SK-N-MC (cell line): Measurements from ENCODE around the gene PHF5A.
"Not testable (repeated sequence)": the region's sequence is repeated elsewhere in the genome, so short reads cannot be mapped to it uniquely, and the experiment has no call there.

ENCODE experiments used
- DNase-seq: peaks from one replicate; pipeline ENCODE4 v3.0.0-alpha.2; 2011; ENCODE audit warnings: low read depth, low spot score
- H3K27ac ChIP-seq: fragments of 200-600 bp; sonication (generic); 2 replicates; pipeline ENCODE4 v1.5.1; 2016; ENCODE audit warnings: mixed run types
- H3K36me3 ChIP-seq: fragments of 200-600 bp; sonication (generic); 2 replicates; pipeline ENCODE4 v1.6.1; 2017; ENCODE audit warnings: antibody characterized with exemption, low read length, mixed read lengths; ENCODE audit not compliant: insufficient read depth
- H3K4me3 ChIP-seq: fragments of 200-600 bp; sonication (generic); 2 replicates; pipeline ENCODE4 v1.5.1; 2016
- H3K9ac ChIP-seq: fragments of 200-600 bp; sonication (generic); 2 replicates; pipeline ENCODE4 v1.8.0; 2017; ENCODE audit warnings: mixed run types, mixed read lengths; ENCODE audit not compliant: insufficient read length
- H3K9me3 ChIP-seq: fragments of 200-600 bp; sonication (generic); 2 replicates; pipeline ENCODE4 v1.6.1; 2017; ENCODE audit warnings: low read depth, mild to moderate bottlenecking, antibody characterized with exemption, low read length, moderate library complexity, mixed read lengths
- EZH2 ChIP-seq: fragments of 200-600 bp; sonication (generic); IDR thresholded peaks from one replicate; pipeline ENCODE4 v1.6.1; 2017; ENCODE audit warnings: antibody characterized with exemption
- FOXP2 ChIP-seq: optimal IDR thresholded peaks from 2 replicates; pipeline ENCODE3; 2011; ENCODE audit warnings: mild to moderate bottlenecking, moderate library complexity; ENCODE audit not compliant: insufficient read depth; ENCODE audit errors: extremely low read length, control extremely low read depth
- POLR2AphosphoS5 ChIP-seq: IDR thresholded peaks from 2 replicates; pipeline ENCODE4 v1.6.1; 2012; ENCODE audit warnings: mild to moderate bottlenecking, low read depth, low read length, borderline replicate concordance

The PHF5A gene

GRCh38 chr22:41469218-41469851, 843 bp upstream of the PHF5A start:
- Histone ChIP-seq H3K27ac (peak overlapping the region; percentile 97), H3K9me3 (no peaks in the 10 kb centered on the region), H3K4me3 (peak overlapping the region; percentile 92), H3K9ac (peak overlapping the region; percentile 92), H3K36me3 (peaks cover 33% of the 10 kb centered on the region)
- TF ChIP-seq FOXP2 (peak; percentile 39), POLR2AphosphoS5 (no peak), EZH2 (no peak)
- DNase-seq, result no peak

- Histone ChIP-seq H3K27ac (no peak overlapping the region), H3K9ac (no peak overlapping the region), H3K4me3 (no peak overlapping the region), H3K9me3 (no peaks in the 10 kb centered on the region), H3K36me3 (peaks cover 81% of the 10 kb centered on the region)
- DNase-seq, result no peak
- no peak for TF ChIP-seq FOXP2
- no peak for TF ChIP-seq POLR2AphosphoS5
- no peak for TF ChIP-seq EZH2
Observed at GRCh38 chr22:41461901-41462300, 6.6 kb downstream of the PHF5A start.

DNA sequence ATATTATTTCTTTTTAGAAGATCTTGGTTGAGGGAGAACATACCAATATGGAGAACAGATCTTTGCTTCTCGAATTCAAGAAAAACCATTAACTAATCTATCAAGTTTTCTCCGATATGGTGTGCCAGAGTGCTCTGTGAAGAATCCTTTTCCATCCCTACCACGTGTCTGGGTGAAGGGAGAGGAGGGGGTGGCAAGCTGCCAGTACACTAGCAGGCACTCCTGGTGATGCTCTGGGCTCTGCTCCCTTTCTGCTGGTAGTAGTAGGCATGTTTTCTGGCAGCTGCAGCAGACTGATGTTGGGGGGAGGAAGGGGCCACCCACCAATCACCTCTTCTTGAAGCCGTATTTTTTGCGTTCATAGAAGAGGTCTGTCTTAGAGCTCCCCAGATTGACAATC, 8.4 kb downstream of the PHF5A start:
- DNase-seq, H3K9me3 ChIP-seq, H3K4me3 ChIP-seq, H3K9ac ChIP-seq, H3K27ac ChIP-seq: not testable (repeated sequence)
- peaks cover 65% of the 10 kb centered on the region for H3K36me3 ChIP-seq

DNA sequence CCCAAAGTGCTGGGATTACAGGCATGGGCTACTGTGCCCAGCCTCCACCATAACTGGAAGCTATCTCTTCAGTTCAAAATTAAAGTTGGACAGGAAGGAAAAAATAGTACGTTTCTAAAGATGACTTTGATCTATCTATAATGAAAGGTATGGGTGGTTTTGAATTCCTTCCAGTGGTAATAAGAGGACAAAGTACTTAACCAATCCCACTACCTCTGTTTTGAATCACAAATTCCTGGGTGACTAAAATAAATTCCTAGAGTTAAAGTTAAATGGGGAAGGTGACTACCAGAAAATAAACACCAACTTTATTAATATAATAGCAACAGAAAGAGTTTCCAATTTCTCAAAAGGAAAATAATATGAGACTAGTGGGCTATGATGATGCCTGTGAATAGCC, 9.1 kb downstream of the PHF5A start:
- Histone ChIP-seq H3K4me3 (no peak overlapping the region), H3K27ac (no peak overlapping the region), H3K9me3 (no peaks in the 10 kb centered on the region), H3K9ac (no peak overlapping the region), H3K36me3 (peaks cover 58% of the 10 kb centered on the region)
- TF ChIP-seq EZH2 (no peak), FOXP2 (no peak), POLR2AphosphoS5 (no peak)
- DNase-seq, result no peak

DNA sequence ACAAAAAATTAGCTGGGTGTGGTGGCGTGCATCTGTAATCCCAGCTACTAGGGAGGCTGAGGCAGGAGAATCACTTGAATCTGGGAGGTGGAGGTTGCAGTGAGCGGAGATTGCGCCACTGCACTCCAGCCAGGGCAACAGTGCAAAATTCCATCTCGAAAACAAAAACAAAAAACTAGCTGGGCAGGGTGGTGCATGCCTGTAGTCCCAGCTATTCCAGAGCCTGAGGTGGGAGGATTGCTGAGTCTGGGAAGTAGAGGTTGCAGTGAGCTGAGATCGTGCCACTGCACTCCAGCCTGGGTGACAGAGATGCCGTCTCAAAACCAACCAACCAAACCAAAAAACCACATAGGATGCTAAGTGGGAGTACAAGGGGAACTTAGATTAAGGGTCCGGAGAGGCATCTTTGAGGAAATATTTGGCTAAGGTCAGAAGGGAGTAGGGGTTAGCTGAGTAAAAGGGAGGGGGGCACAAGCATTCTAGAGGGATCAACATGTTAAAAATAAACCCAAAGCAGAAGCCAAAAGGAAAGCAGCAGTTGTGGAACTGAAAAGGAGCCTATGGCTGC, 10.2 kb downstream of the PHF5A start:
- TF ChIP-seq EZH2, result no peak
- no peak for TF ChIP-seq FOXP2
- no peak for TF ChIP-seq POLR2AphosphoS5
- Histone ChIP-seq H3K9me3 (no peaks in the 10 kb centered on the region), H3K27ac (no peak overlapping the region), H3K4me3 (no peak overlapping the region), H3K36me3 (peaks cover 48% of the 10 kb centered on the region), H3K9ac (no peak overlapping the region)
- DNase-seq, result no peak

DNA sequence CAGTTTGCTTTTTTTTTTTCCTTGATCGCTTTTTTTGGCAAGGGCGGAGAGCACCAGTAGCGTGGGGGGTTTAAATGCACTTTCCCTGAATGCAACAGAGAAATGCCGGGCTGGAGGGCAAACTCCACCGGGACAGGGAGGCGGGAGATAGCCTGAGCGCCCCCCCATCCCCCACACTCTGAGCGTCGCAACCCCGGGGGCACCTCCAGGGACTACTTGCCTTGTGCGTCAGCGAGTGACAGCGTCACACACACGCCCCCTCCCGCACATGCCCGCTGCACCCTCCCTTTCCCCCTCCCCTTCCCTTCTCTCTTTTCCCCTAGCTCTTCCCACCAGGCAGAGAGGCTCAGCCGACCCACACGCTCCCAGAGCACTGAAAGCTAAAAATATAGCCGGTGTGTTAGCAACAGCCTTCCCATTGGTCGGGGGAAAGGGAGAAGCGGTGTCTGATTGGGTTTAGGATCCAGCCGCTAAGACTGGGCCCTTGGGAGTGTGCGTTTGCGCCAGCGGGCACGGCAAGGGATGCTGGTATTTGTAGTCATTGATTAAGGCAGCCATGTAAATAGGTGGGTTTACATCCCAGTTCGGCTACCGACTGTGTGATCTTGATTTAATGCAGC, 20.2 kb downstream of the PHF5A start:
- peaks cover 4% of the 10 kb centered on the region; the same call in 1 of the 2 replicates for H3K36me3 ChIP-seq
- no peak for TF ChIP-seq EZH2
- peak; percentile 94 for TF ChIP-seq FOXP2
- peak; percentile 72 for TF ChIP-seq POLR2AphosphoS5
- peak overlapping the region; percentile 95 for H3K9ac ChIP-seq
- DNase-seq, result peak; percentile 99
- H3K4me3 ChIP-seq, result peak overlapping the region; percentile 98
- no peaks in the 10 kb centered on the region for H3K9me3 ChIP-seq
- peak overlapping the region; percentile 98 for H3K27ac ChIP-seq

GRCh38 chr22:41447435-41448188, 20.9 kb downstream of the PHF5A start:
- Histone ChIP-seq H3K4me3 (peak overlapping the region; percentile 98), H3K9me3 (no peaks in the 10 kb centered on the region), H3K9ac (peak overlapping the region; percentile 95), H3K36me3 (peaks cover 8% of the 10 kb centered on the region; the same call in 1 of the 2 replicates), H3K27ac (peak overlapping the region; percentile 98)
- DNase-seq, result no peak
- TF ChIP-seq POLR2AphosphoS5 (no peak; the same call in 1 of the 2 replicates), FOXP2 (no peak), EZH2 (no peak)

DNA sequence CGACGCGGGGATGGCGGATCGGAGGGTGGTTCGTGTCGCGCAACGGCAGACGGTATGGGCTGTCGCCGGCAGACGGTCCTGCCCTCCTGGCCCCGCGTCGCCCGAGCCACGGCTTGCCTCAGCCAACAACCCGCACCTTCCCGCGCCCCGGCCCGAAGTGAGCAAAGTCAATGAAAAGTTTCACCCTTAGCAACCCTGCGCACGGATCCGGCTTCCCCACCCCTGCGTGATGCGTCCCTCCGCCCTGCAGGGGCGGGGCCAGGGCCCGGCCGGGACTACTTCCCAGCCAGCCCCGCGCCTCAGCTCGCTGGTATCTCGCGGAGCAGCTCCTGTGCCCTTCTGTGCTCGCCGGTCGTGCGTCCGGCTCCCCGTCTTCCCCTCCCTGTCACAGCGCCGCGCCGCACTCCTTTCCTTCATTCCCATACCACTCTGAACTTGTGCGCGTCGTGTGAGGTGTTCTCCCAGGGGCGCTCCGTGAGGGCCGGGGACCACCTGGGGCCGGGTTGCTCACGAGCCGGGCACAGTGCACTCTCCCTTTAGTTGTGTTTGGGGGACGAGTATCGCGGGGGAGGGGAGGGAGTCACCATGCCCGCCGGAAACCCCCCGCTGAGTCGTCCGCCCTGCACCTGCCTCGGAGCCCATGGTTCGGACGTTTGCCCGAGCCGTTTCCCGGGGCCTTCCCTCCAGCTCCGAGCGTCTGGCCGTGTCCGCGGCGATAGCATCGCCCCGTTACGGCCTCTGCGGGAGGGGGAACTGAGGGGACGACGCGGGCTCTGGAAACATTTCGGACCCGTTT, 21.7 kb downstream of the PHF5A start, which contains the start of gene TOB2:
TSS of gene TOB2 (minus strand) at position 163 of the 796 bp plus-strand sequence. CDS start 9,456 bp downstream, outside the sequence.
- TF ChIP-seq FOXP2 (peak; percentile 70), POLR2AphosphoS5 (peak; percentile 99), EZH2 (no peak)
- Histone ChIP-seq H3K9ac (peak within 1 kb of the TSS; percentile 95), H3K4me3 (peak within 1 kb of the TSS; percentile 98), H3K9me3 (no peaks in the 10 kb centered on the region), H3K36me3 (peaks cover 14% of the 10 kb centered on the region; the same call in 1 of the 2 replicates), H3K27ac (peak within 1 kb of the TSS; percentile 98)
- peak; percentile 51 for DNase-seq
